ENCODE measurements around the gene FCHO1.
"Not testable (repeated sequence)": the region's sequence is repeated elsewhere in the genome, so short reads cannot be mapped to it uniquely, and the experiment has no call there.

The FCHO1 gene

GRCh38 chr19:17778251-17778967 is 27.1 kb downstream of the FCHO1 start:
- TF ChIP-seq, protein P1, sequence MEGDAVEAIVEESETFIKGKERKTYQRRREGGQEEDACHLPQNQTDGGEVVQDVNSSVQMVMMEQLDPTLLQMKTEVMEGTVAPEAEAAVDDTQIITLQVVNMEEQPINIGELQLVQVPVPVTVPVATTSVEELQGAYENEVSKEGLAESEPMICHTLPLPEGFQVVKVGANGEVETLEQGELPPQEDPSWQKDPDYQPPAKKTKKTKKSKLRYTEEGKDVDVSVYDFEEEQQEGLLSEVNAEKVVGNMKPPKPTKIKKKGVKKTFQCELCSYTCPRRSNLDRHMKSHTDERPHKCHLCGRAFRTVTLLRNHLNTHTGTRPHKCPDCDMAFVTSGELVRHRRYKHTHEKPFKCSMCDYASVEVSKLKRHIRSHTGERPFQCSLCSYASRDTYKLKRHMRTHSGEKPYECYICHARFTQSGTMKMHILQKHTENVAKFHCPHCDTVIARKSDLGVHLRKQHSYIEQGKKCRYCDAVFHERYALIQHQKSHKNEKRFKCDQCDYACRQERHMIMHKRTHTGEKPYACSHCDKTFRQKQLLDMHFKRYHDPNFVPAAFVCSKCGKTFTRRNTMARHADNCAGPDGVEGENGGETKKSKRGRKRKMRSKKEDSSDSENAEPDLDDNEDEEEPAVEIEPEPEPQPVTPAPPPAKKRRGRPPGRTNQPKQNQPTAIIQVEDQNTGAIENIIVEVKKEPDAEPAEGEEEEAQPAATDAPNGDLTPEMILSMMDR (IDR thresholded peaks at IDR 0.05; ENCODE audit: extremely low read depth, missing control alignments), result no peak
- peak; percentile 74 for DNase-seq (ENCODE audit: low spot score)

- no peak for DNase-seq (ENCODE audit: low spot score)
- TF ChIP-seq, protein P1 (IDR thresholded peaks at IDR 0.05; ENCODE audit: extremely low read depth, missing control alignments), result no peak
Measured at GRCh38 chr19:17778968-17779929, 28.0 kb downstream of the FCHO1 start.

GRCh38 chr19:17780781-17781180 is 29.5 kb downstream of the FCHO1 start:
- no peak for DNase-seq (ENCODE audit: low spot score)
- TF ChIP-seq, protein P1 (IDR thresholded peaks at IDR 0.05; ENCODE audit: extremely low read depth, missing control alignments), result no peak

- DNase-seq (ENCODE audit: low spot score), result not testable (repeated sequence)
Measured at GRCh38 chr19:17783721-17784120, 32.4 kb downstream of the FCHO1 start.

GRCh38 chr19:17784201-17785008 is 33.1 kb downstream of the FCHO1 start:
- peak; percentile 88 for DNase-seq (ENCODE audit: low spot score)
- TF ChIP-seq, protein P1 (IDR thresholded peaks at IDR 0.05; ENCODE audit: extremely low read depth, missing control alignments), result peak; percentile 73

DNA sequence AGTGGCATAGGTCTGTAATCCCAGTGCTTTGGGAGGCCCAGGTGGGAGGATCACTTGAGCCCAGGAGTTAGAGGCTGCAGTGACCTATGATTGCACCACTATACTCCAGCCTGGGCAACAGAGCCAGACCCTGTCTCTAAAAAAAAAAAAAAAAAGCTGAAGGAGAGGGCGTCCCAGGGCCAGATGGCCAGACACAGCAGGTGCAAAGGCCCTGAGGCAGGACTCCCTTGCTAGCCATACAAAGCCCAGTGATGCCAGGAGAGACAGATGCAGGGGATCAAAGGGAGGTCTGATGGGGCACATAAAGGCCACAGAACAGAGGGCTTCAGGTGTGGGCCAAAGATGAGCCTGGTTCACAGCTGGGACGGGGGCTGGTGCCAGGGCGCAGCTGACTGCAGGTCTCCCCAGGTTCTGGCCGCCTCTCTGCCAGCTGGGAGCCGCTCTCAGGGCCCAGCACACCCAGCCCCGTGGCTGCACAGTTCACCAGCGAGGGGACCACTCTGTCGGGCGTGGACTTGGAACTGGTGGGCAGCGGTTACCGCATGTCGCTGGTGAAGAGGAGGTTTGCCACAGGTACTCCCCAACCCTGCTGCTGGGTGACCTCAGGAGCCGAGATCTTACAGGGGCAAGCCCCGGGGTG is 36.1 kb downstream of the FCHO1 start:
- DNase-seq (ENCODE audit: low spot score), result no peak

More for the DNA sequence above, 36.1 kb downstream of the FCHO1 start:
- TF ChIP-seq, protein P1 (IDR thresholded peaks at IDR 0.05; ENCODE audit: extremely low read depth, missing control alignments), result no peak

Measured in GM20000 (cell line).